ENCODE measurements around the gene CACNA1H.

GRCh38 chr16:1147027-1147426, 5.9 kb upstream of the CACNA1H start:
- TF ChIP-seq CTCF (IDR thresholded peaks at IDR 0.05): no peak
- TF ChIP-seq ZFX (IDR thresholded peaks at IDR 0.05; ENCODE audit: borderline replicate concordance): no peak
